IPS-18a (cell line): ENCODE data around the gene IL1RAPL1.

Source experiments
- H3K27ac ChIP-seq: one replicate; pipeline ENCODE4 v1.5.1; 2013; ENCODE audit warnings: low read length
- H3K27me3 ChIP-seq: one replicate; pipeline ENCODE4 v1.6.1; 2013; ENCODE audit warnings: mild to moderate bottlenecking, low read length; ENCODE audit not compliant: control insufficient read depth, insufficient read depth
- H3K36me3 ChIP-seq: one replicate; pipeline ENCODE4 v1.6.1; 2013; ENCODE audit warnings: low read depth, low read length; ENCODE audit not compliant: control insufficient read depth
- H3K4me1 ChIP-seq: one replicate; pipeline ENCODE4 v1.6.1; 2013; ENCODE audit warnings: low read depth, low read length; ENCODE audit not compliant: control insufficient read depth
- H3K4me3 ChIP-seq: one replicate; pipeline ENCODE4 v1.5.1; 2013; ENCODE audit warnings: low read length
- H3K9ac ChIP-seq: one replicate; pipeline ENCODE4 v1.6.1; 2013; ENCODE audit warnings: mild to moderate bottlenecking, low read length, moderate library complexity
- H3K9me3 ChIP-seq: one replicate; pipeline ENCODE4 v1.6.1; 2013; ENCODE audit warnings: low read depth, low read length; ENCODE audit not compliant: control insufficient read depth

The IL1RAPL1 gene

GRCh38 chrX:29043746-29044145 lies 456.5 kb downstream of the IL1RAPL1 start:
- H3K36me3 ChIP-seq = no peaks in the 10 kb centered on the region
- no peak overlapping the region for H3K4me3 ChIP-seq
- H3K27ac ChIP-seq = no peak overlapping the region
- H3K27me3 ChIP-seq = no peaks in the 10 kb centered on the region
- H3K9ac ChIP-seq = no peak overlapping the region
- H3K9me3 ChIP-seq = peaks cover 3% of the 10 kb centered on the region
- no peaks in the 10 kb centered on the region for H3K4me1 ChIP-seq

GRCh38 chrX:29044423-29045184 lies 457.4 kb downstream of the IL1RAPL1 start:
- H3K9ac ChIP-seq = no peak overlapping the region
- no peaks in the 10 kb centered on the region for H3K36me3 ChIP-seq
- H3K4me1 ChIP-seq = no peaks in the 10 kb centered on the region
- H3K27me3 ChIP-seq = no peaks in the 10 kb centered on the region
- peaks cover 9% of the 10 kb centered on the region for H3K9me3 ChIP-seq
- H3K4me3 ChIP-seq = no peak overlapping the region
- no peak overlapping the region for H3K27ac ChIP-seq

GRCh38 chrX:29065477-29065876 lies 478.2 kb downstream of the IL1RAPL1 start:
- Histone ChIP-seq H3K9me3 (peaks cover 17% of the 10 kb centered on the region), H3K9ac (no peak overlapping the region), H3K4me3 (no peak overlapping the region), H3K27me3 (no peaks in the 10 kb centered on the region), H3K27ac (no peak overlapping the region), H3K4me1 (peaks cover 6% of the 10 kb centered on the region), H3K36me3 (no peaks in the 10 kb centered on the region)

- H3K4me3 ChIP-seq = no peak overlapping the region
- no peaks in the 10 kb centered on the region for H3K27me3 ChIP-seq
- no peak overlapping the region for H3K27ac ChIP-seq
- H3K9ac ChIP-seq = no peak overlapping the region
- peaks cover 22% of the 10 kb centered on the region for H3K9me3 ChIP-seq
- no peaks in the 10 kb centered on the region for H3K36me3 ChIP-seq
- H3K4me1 ChIP-seq = peaks cover 6% of the 10 kb centered on the region
These were observed 479.3 kb downstream of the IL1RAPL1 start for GRCh38 chrX:29066516-29066915.

- Histone ChIP-seq H3K27ac (no peak overlapping the region), H3K9ac (no peak overlapping the region), H3K4me1 (peaks cover 6% of the 10 kb centered on the region), H3K4me3 (no peak overlapping the region), H3K9me3 (peaks cover 24% of the 10 kb centered on the region), H3K36me3 (no peaks in the 10 kb centered on the region), H3K27me3 (no peaks in the 10 kb centered on the region)
These were observed 480.1 kb downstream of the IL1RAPL1 start for GRCh38 chrX:29067351-29067750.

- Histone ChIP-seq H3K4me3 (no peak overlapping the region), H3K27me3 (no peaks in the 10 kb centered on the region), H3K4me1 (peaks cover 5% of the 10 kb centered on the region), H3K9ac (no peak overlapping the region), H3K9me3 (peaks cover 14% of the 10 kb centered on the region), H3K36me3 (no peaks in the 10 kb centered on the region), H3K27ac (no peak overlapping the region)
These were observed 484.5 kb downstream of the IL1RAPL1 start for GRCh38 chrX:29071525-29072320.

GRCh38 chrX:29082558-29082957 lies 495.3 kb downstream of the IL1RAPL1 start:
- Histone ChIP-seq H3K27me3 (no peaks in the 10 kb centered on the region), H3K27ac (no peak overlapping the region), H3K4me3 (no peak overlapping the region), H3K9me3 (peaks cover 15% of the 10 kb centered on the region), H3K36me3 (no peaks in the 10 kb centered on the region), H3K9ac (no peak overlapping the region), H3K4me1 (no peaks in the 10 kb centered on the region)

GRCh38 chrX:29083823-29084222 lies 496.6 kb downstream of the IL1RAPL1 start:
- H3K27me3 ChIP-seq = no peaks in the 10 kb centered on the region
- no peaks in the 10 kb centered on the region for H3K36me3 ChIP-seq
- H3K9ac ChIP-seq = no peak overlapping the region
- no peak overlapping the region for H3K27ac ChIP-seq
- no peaks in the 10 kb centered on the region for H3K4me1 ChIP-seq
- peaks cover 10% of the 10 kb centered on the region for H3K9me3 ChIP-seq
- no peak overlapping the region for H3K4me3 ChIP-seq

GRCh38 chrX:29090811-29091210 lies 503.6 kb downstream of the IL1RAPL1 start:
- H3K9me3 ChIP-seq = peaks cover 13% of the 10 kb centered on the region
- H3K27ac ChIP-seq = no peak overlapping the region
- H3K4me3 ChIP-seq = no peak overlapping the region
- H3K27me3 ChIP-seq = no peaks in the 10 kb centered on the region
- H3K4me1 ChIP-seq = no peaks in the 10 kb centered on the region
- H3K36me3 ChIP-seq = no peaks in the 10 kb centered on the region
- no peak overlapping the region for H3K9ac ChIP-seq

- Histone ChIP-seq H3K27ac (no peak overlapping the region), H3K27me3 (no peaks in the 10 kb centered on the region), H3K4me1 (no peaks in the 10 kb centered on the region), H3K4me3 (no peak overlapping the region), H3K36me3 (no peaks in the 10 kb centered on the region), H3K9me3 (peaks cover 33% of the 10 kb centered on the region), H3K9ac (no peak overlapping the region)
These were observed 520.0 kb downstream of the IL1RAPL1 start for GRCh38 chrX:29107231-29107630.

- no peak overlapping the region for H3K4me3 ChIP-seq
- no peaks in the 10 kb centered on the region for H3K36me3 ChIP-seq
- no peaks in the 10 kb centered on the region for H3K4me1 ChIP-seq
- H3K9ac ChIP-seq = no peak overlapping the region
- H3K9me3 ChIP-seq = peaks cover 32% of the 10 kb centered on the region
- H3K27me3 ChIP-seq = no peaks in the 10 kb centered on the region
- H3K27ac ChIP-seq = no peak overlapping the region
These were observed 522.8 kb downstream of the IL1RAPL1 start for GRCh38 chrX:29110041-29110440.
